ENCODE results near the gene EN1. TPM values are rescaled to one million over a fixed set of nuclear protein-coding genes. Genes with fewer than 3 reads are reported as not detected.

EN1 gene
- polyA plus RNA-seq, 1 donor = 6.1 TPM

- DNase-seq (ENCODE audit: low read depth) = no peak
Observed at GRCh38 chr2:118822572-118822971, 24.9 kb downstream of the EN1 start.

- no peak for DNase-seq (ENCODE audit: low read depth)
Observed at GRCh38 chr2:118822015-118822414, 25.4 kb downstream of the EN1 start.

GRCh38 chr2:118817469-118817868 is 30.0 kb downstream of the EN1 start:
- DNase-seq (ENCODE audit: low read depth) = no peak

- no peak for DNase-seq (ENCODE audit: low read depth)
Observed at GRCh38 chr2:118816669-118817068, 30.8 kb downstream of the EN1 start.

GRCh38 chr2:118815731-118816130 is 31.7 kb downstream of the EN1 start:
- DNase-seq (ENCODE audit: low read depth) = no peak

- no peak for DNase-seq (ENCODE audit: low read depth)
Observed at GRCh38 chr2:118815314-118815713, 32.1 kb downstream of the EN1 start.

GRCh38 chr2:118814368-118814767 is 33.1 kb downstream of the EN1 start:
- no peak for DNase-seq (ENCODE audit: low read depth)

- DNase-seq (ENCODE audit: low read depth) = no peak
Observed at GRCh38 chr2:118813601-118814339, 33.7 kb downstream of the EN1 start.

- DNase-seq (ENCODE audit: low read depth) = no peak
Observed at GRCh38 chr2:118813111-118813510, 34.3 kb downstream of the EN1 start.

- no peak for DNase-seq (ENCODE audit: low read depth)
Observed at GRCh38 chr2:118812552-118812951, 34.9 kb downstream of the EN1 start.

- DNase-seq (ENCODE audit: low read depth) = no peak
Observed at GRCh38 chr2:118811514-118812115, 35.8 kb downstream of the EN1 start.

GRCh38 chr2:118810766-118811165 is 36.7 kb downstream of the EN1 start:
- DNase-seq (ENCODE audit: low read depth) = no peak

- no peak for DNase-seq (ENCODE audit: low read depth)
Observed at GRCh38 chr2:118808429-118808809, 39.0 kb downstream of the EN1 start.

- DNase-seq (ENCODE audit: low read depth) = no peak
Observed at GRCh38 chr2:118807668-118808428, 39.6 kb downstream of the EN1 start.

GRCh38 chr2:118806797-118807667 is 40.4 kb downstream of the EN1 start:
- no peak for DNase-seq (ENCODE audit: low read depth)

GRCh38 chr2:118805064-118805690 is 42.3 kb downstream of the EN1 start:
- no peak for DNase-seq (ENCODE audit: low read depth)

- DNase-seq (ENCODE audit: low read depth) = no peak
Observed at GRCh38 chr2:118803012-118803411, 44.4 kb downstream of the EN1 start.

- no peak for DNase-seq (ENCODE audit: low read depth)
Observed at GRCh38 chr2:118801151-118801550, 46.3 kb downstream of the EN1 start.

- DNase-seq (ENCODE audit: low read depth) = no peak
Observed at GRCh38 chr2:118800736-118801135, 46.7 kb downstream of the EN1 start.

GRCh38 chr2:118794546-118794945 is 52.9 kb downstream of the EN1 start:
- no peak for DNase-seq (ENCODE audit: low read depth)

Measured in forelimb muscle (tissue), 1 donor.